ENCODE data around the gene DYNC2LI1.

The DYNC2LI1 gene

DNA sequence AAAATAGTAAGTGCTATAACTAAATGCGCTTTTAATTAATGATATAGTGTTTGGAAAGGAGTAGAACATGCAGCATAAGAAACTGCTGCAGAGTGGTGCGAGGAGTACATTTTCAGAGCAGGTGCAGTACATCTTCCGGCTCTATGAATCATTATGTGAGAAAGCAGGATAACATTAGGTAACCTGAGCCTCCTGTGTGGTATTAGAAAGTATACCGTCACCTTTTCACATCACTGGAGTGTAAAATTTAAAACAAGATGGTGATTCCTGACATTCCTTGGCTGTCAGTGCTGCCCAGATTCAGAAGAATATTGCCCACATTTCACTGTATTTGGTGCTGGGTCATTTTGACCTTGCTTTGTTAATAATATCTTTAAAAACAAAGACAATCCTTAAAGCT is 7.8 kb upstream of the DYNC2LI1 start:
- Histone ChIP-seq H3K9me3 (replicated peaks in 1 of 2; ENCODE audit: control insufficient read depth in 2 of 2, insufficient read depth in 1 of 2, low read depth in 1 of 2, low read length in 2 of 2) (no peaks in the 10 kb centered on the region), H3K4me2 (ENCODE audit: insufficient read depth, low read length, poor library complexity, severe bottlenecking) (no peak overlapping the region), H4K91ac (ENCODE audit: low read depth, low read length, poor library complexity) (no peak overlapping the region), H3K9ac (ENCODE audit: low read depth, low read length, poor library complexity) (no peak overlapping the region), H3K4me1 (ENCODE audit: control insufficient read depth in 2 of 2, insufficient read depth in 1 of 2, low read depth in 1 of 2, low read length in 2 of 2) (no peaks in the 10 kb centered on the region), H2AK5ac (ENCODE audit: low read depth, low read length) (no peak overlapping the region), H3K27me3 (ENCODE audit: control insufficient read depth in 3 of 3, insufficient read depth in 3 of 3, low read depth in 1 of 3, low read length in 3 of 3) (no peaks in the 10 kb centered on the region), H2AFZ (ENCODE audit: low read length) (no peak overlapping the region), H3K18ac (ENCODE audit: low read length) (no peak overlapping the region), H3K4me3 (ENCODE audit: low read length in 2 of 2) (no peak overlapping the region), H3K4ac (ENCODE audit: low read length) (no peak overlapping the region), H2BK12ac (ENCODE audit: low read length) (no peak overlapping the region), H2BK120ac (ENCODE audit: low read depth, low read length) (no peak overlapping the region), H3K79me1 (ENCODE audit: low read depth, low read length) (peaks cover 1% of the 10 kb centered on the region), H3K14ac (ENCODE audit: low read length) (no peak overlapping the region), H3K23ac (ENCODE audit: low read depth, low read length, poor library complexity) (no peak overlapping the region), H2BK15ac (ENCODE audit: low read length) (no peak overlapping the region), H3K36me3 (replicated peaks in 1 of 2; ENCODE audit: control insufficient read depth in 2 of 2, insufficient read depth in 2 of 2, low read length in 2 of 2) (no peaks in the 10 kb centered on the region), H2BK5ac (ENCODE audit: low read length) (no peak overlapping the region), H4K8ac (ENCODE audit: low read depth, low read length) (no peak overlapping the region), H3K27ac (replicated peaks; ENCODE audit: low read length) (no peak overlapping the region)
- WGBS, 2 donors (ENCODE audit: extremely low coverage in 2 of 2, insufficient read length in 2 of 2, insufficient replicate concordance in 1 of 2) = no CpG with 5 or more reads among the region's 4 CpGs
- no peak for DNase-seq (ENCODE audit: low spot score)

DNA sequence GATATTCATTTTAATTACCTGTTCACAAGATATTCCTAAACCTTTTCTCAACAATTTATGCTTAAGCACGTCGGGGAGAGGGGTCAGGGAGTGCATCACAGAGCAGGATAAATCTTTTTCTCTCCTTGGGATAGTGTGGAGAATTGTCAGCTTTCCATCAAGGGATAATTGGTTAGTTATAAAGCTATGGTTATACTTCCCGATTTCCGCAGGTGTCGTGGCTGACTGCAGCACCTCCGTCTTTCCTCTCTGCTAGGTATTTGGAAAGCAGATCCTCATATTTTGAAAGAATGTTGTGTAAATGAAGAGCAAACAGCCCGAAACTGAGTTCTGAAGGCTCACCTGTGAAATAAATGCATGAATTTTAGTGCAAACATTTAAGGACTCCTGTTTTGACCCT is 778 bp downstream of the DYNC2LI1 start:
- peak overlapping the region; percentile 59 to 84 for H3K4me3 ChIP-seq (ENCODE audit: low read length in 2 of 2)
- no peak for DNase-seq (ENCODE audit: low spot score)
- H3K4me2 ChIP-seq (ENCODE audit: insufficient read depth, low read length, poor library complexity, severe bottlenecking) = peak overlapping the region; percentile 51
- no peak overlapping the region for H2BK5ac ChIP-seq (ENCODE audit: low read length)
- H2AK5ac ChIP-seq (ENCODE audit: low read depth, low read length) = no peak overlapping the region
- H2AFZ ChIP-seq (ENCODE audit: low read length) = peak overlapping the region; percentile 87
- no peak overlapping the region for H4K91ac ChIP-seq (ENCODE audit: low read depth, low read length, poor library complexity)
- no peak overlapping the region for H3K27ac ChIP-seq (replicated peaks; ENCODE audit: low read length)
- H2BK15ac ChIP-seq (ENCODE audit: low read length) = no peak overlapping the region
- H3K23ac ChIP-seq (ENCODE audit: low read depth, low read length, poor library complexity) = no peak overlapping the region
- H3K4ac ChIP-seq (ENCODE audit: low read length) = no peak overlapping the region
- no peak overlapping the region for H2BK120ac ChIP-seq (ENCODE audit: low read depth, low read length)
- H3K79me1 ChIP-seq (ENCODE audit: low read depth, low read length) = no peaks in the 10 kb centered on the region
- H3K4me1 ChIP-seq (ENCODE audit: control insufficient read depth in 2 of 2, insufficient read depth in 1 of 2, low read depth in 1 of 2, low read length in 2 of 2) = no peaks in the 10 kb centered on the region
- no peaks in the 10 kb centered on the region for H3K27me3 ChIP-seq (ENCODE audit: control insufficient read depth in 3 of 3, insufficient read depth in 3 of 3, low read depth in 1 of 3, low read length in 3 of 3)
- no peak overlapping the region for H4K8ac ChIP-seq (ENCODE audit: low read depth, low read length)
- H3K18ac ChIP-seq (ENCODE audit: low read length) = no peak overlapping the region
- WGBS, 2 donors (ENCODE audit: extremely low coverage in 2 of 2, insufficient read length in 2 of 2, insufficient replicate concordance in 1 of 2) = no CpG with 5 or more reads among the region's 7 CpGs
- H3K14ac ChIP-seq (ENCODE audit: low read length) = no peak overlapping the region
- no peaks in the 10 kb centered on the region for H3K9me3 ChIP-seq (replicated peaks in 1 of 2; ENCODE audit: control insufficient read depth in 2 of 2, insufficient read depth in 1 of 2, low read depth in 1 of 2, low read length in 2 of 2)
- H3K9ac ChIP-seq (ENCODE audit: low read depth, low read length, poor library complexity) = no peak overlapping the region
- peaks cover 4 to 7% of the 10 kb centered on the region in 2 donors for H3K36me3 ChIP-seq (replicated peaks in 1 of 2; ENCODE audit: control insufficient read depth in 2 of 2, insufficient read depth in 2 of 2, low read length in 2 of 2)
- no peak overlapping the region for H2BK12ac ChIP-seq (ENCODE audit: low read length)

GRCh38 chr2:43776324-43776723 is 2.5 kb downstream of the DYNC2LI1 start:
- Histone ChIP-seq H3K79me1 (ENCODE audit: low read depth, low read length) (no peaks in the 10 kb centered on the region), H3K27ac (replicated peaks; ENCODE audit: low read length) (no peak overlapping the region), H2BK12ac (ENCODE audit: low read length) (no peak overlapping the region), H2BK5ac (ENCODE audit: low read length) (no peak overlapping the region), H3K4me3 (ENCODE audit: low read length in 2 of 2) (no peak overlapping the region), H3K4me2 (ENCODE audit: insufficient read depth, low read length, poor library complexity, severe bottlenecking) (no peak overlapping the region), H3K9me3 (replicated peaks in 1 of 2; ENCODE audit: control insufficient read depth in 2 of 2, insufficient read depth in 1 of 2, low read depth in 1 of 2, low read length in 2 of 2) (no peaks in the 10 kb centered on the region), H3K36me3 (replicated peaks in 1 of 2; ENCODE audit: control insufficient read depth in 2 of 2, insufficient read depth in 2 of 2, low read length in 2 of 2) (peaks cover 4 to 7% of the 10 kb centered on the region in 2 donors), H2BK120ac (ENCODE audit: low read depth, low read length) (no peak overlapping the region), H3K4me1 (ENCODE audit: control insufficient read depth in 2 of 2, insufficient read depth in 1 of 2, low read depth in 1 of 2, low read length in 2 of 2) (no peaks in the 10 kb centered on the region), H3K18ac (ENCODE audit: low read length) (no peak overlapping the region), H4K8ac (ENCODE audit: low read depth, low read length) (no peak overlapping the region), H4K91ac (ENCODE audit: low read depth, low read length, poor library complexity) (no peak overlapping the region), H3K4ac (ENCODE audit: low read length) (no peak overlapping the region), H2AK5ac (ENCODE audit: low read depth, low read length) (no peak overlapping the region), H2AFZ (ENCODE audit: low read length) (no peak overlapping the region), H3K23ac (ENCODE audit: low read depth, low read length, poor library complexity) (no peak overlapping the region), H2BK15ac (ENCODE audit: low read length) (no peak overlapping the region), H3K9ac (ENCODE audit: low read depth, low read length, poor library complexity) (no peak overlapping the region), H3K27me3 (ENCODE audit: control insufficient read depth in 3 of 3, insufficient read depth in 3 of 3, low read depth in 1 of 3, low read length in 3 of 3) (no peaks in the 10 kb centered on the region), H3K14ac (ENCODE audit: low read length) (no peak overlapping the region)
- DNase-seq (ENCODE audit: low spot score) = no peak
- no CpG with 5 or more reads among the region's 1 CpG for WGBS, 2 donors (ENCODE audit: extremely low coverage in 2 of 2, insufficient read length in 2 of 2, insufficient replicate concordance in 1 of 2)

DNA sequence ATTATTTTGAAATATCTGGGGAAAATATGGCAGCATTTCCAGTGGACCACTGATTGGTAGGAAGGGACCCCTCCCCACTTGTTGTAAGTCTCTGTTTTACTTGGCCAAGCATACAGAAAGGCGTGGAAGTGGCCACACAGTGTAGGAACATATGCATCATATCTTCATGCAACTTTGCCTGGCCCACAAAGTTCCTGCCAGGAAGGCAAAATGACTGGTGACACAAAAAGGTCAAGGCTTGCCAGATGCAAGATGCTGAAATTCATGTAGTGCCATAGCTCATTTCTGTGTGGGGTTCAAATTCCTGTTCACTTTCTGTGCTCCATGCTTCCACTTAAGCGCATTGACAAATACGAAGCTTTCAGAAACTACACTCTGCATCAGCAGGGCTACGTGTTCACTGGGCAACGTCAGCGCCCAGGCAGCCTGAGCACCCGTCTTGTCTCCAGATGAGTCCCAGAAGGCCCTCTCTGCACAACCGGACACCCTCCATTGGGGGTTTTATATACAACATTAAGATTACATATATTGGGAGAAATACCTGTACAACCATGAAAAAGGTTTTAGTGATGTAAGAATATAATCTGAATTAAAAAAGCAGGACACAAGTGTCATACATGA is 3.6 kb downstream of the DYNC2LI1 start:
- Histone ChIP-seq H3K18ac (ENCODE audit: low read length) (no peak overlapping the region), H3K27me3 (ENCODE audit: control insufficient read depth in 3 of 3, insufficient read depth in 3 of 3, low read depth in 1 of 3, low read length in 3 of 3) (no peaks in the 10 kb centered on the region), H3K23ac (ENCODE audit: low read depth, low read length, poor library complexity) (no peak overlapping the region), H3K4me3 (ENCODE audit: low read length in 2 of 2) (peak overlapping the region in 1 of 2 donors; percentile 17), H3K79me1 (ENCODE audit: low read depth, low read length) (no peaks in the 10 kb centered on the region), H2AFZ (ENCODE audit: low read length) (no peak overlapping the region), H3K9ac (ENCODE audit: low read depth, low read length, poor library complexity) (peak overlapping the region; percentile 12), H2BK5ac (ENCODE audit: low read length) (no peak overlapping the region), H4K8ac (ENCODE audit: low read depth, low read length) (no peak overlapping the region), H3K4me2 (ENCODE audit: insufficient read depth, low read length, poor library complexity, severe bottlenecking) (no peak overlapping the region), H2BK15ac (ENCODE audit: low read length) (no peak overlapping the region), H2BK120ac (ENCODE audit: low read depth, low read length) (no peak overlapping the region), H3K14ac (ENCODE audit: low read length) (no peak overlapping the region), H3K27ac (replicated peaks; ENCODE audit: low read length) (no peak overlapping the region), H2BK12ac (ENCODE audit: low read length) (no peak overlapping the region), H2AK5ac (ENCODE audit: low read depth, low read length) (no peak overlapping the region), H3K4me1 (ENCODE audit: control insufficient read depth in 2 of 2, insufficient read depth in 1 of 2, low read depth in 1 of 2, low read length in 2 of 2) (no peaks in the 10 kb centered on the region), H3K36me3 (replicated peaks in 1 of 2; ENCODE audit: control insufficient read depth in 2 of 2, insufficient read depth in 2 of 2, low read length in 2 of 2) (peaks cover 4 to 7% of the 10 kb centered on the region in 2 donors), H3K9me3 (replicated peaks in 1 of 2; ENCODE audit: control insufficient read depth in 2 of 2, insufficient read depth in 1 of 2, low read depth in 1 of 2, low read length in 2 of 2) (no peaks in the 10 kb centered on the region), H4K91ac (ENCODE audit: low read depth, low read length, poor library complexity) (no peak overlapping the region), H3K4ac (ENCODE audit: low read length) (no peak overlapping the region)
- no peak for DNase-seq (ENCODE audit: low spot score)
- WGBS, 2 donors (ENCODE audit: extremely low coverage in 2 of 2, insufficient read length in 2 of 2, insufficient replicate concordance in 1 of 2) = no CpG with 5 or more reads among the region's 8 CpGs

Data from neuronal stem cell (in vitro differentiated cells).